HEK293 (cell line): ENCODE data around the gene TYMS.

Source experiments
- HOXD13 ChIP-seq: sonication (generic); formaldehyde crosslinking; IDR thresholded peaks from 2 replicates; pipeline ENCODE4 v1.8.0; 2022; ENCODE audit warnings: missing genetic modification reagents, borderline replicate concordance
- REST ChIP-seq: fragments of 450-650 bp; formaldehyde crosslinking; IDR thresholded peaks from 2 replicates; pipeline ENCODE4 v1.5.1; 2016; ENCODE audit warnings: missing biosample characterization, missing genetic modification characterization
- YY1 ChIP-seq: fragments of 450-650 bp; formaldehyde crosslinking; IDR thresholded peaks from 2 replicates; pipeline ENCODE4 v1.5.1; 2018; ENCODE audit warnings: missing biosample characterization, missing genetic modification characterization
- ZNF155 ChIP-seq: fragments of 450-650 bp; formaldehyde crosslinking; IDR thresholded peaks from 2 replicates; pipeline ENCODE4 v1.5.1; 2016; ENCODE audit warnings: missing biosample characterization, missing genetic modification characterization
- ZNF184 ChIP-seq: fragments of 450-650 bp; IDR thresholded peaks from 2 replicates; pipeline ENCODE4 v1.5.1; 2018; ENCODE audit warnings: missing biosample characterization, mild to moderate bottlenecking, missing genetic modification characterization
- ZNF274 ChIP-seq, 2 experiments: fragments of 200-500 bp in 1 of 2; fragments of 450-650 bp in 1 of 2; sonication (Bioruptor generic) in 1 of 2; formaldehyde crosslinking in 1 of 2; IDR thresholded peaks; 2 replicates each; pipeline versions ENCODE4 v1.5.1 to v1.6.1; 2014 to 2016; ENCODE audit warnings: borderline replicate concordance in 1 of 2, inconsistent platforms in 1 of 2, low read length in 1 of 2, missing biosample characterization in 1 of 2, missing genetic modification characterization in 1 of 2
- ZNF416 ChIP-seq: fragments of 450-650 bp; formaldehyde crosslinking; IDR thresholded peaks from 2 replicates; pipeline ENCODE4 v1.5.1; 2016; ENCODE audit warnings: missing biosample characterization, missing genetic modification characterization
- ZNF707 ChIP-seq: fragments of 450-650 bp; formaldehyde crosslinking; IDR thresholded peaks from 2 replicates; pipeline ENCODE4 v1.5.1; 2016; ENCODE audit warnings: missing biosample characterization, missing genetic modification characterization
- ZNF776 ChIP-seq: fragments of 450-650 bp; formaldehyde crosslinking; IDR thresholded peaks from 2 replicates; pipeline ENCODE4 v1.5.0; 2017; ENCODE audit warnings: missing biosample characterization, missing genetic modification characterization, borderline replicate concordance
- ZSCAN30 ChIP-seq: fragments of 450-650 bp; IDR thresholded peaks from 2 replicates; pipeline ENCODE4 v1.5.1; 2018; ENCODE audit warnings: missing biosample characterization, mild to moderate bottlenecking, missing genetic modification characterization, moderate library complexity

- TF ChIP-seq ZNF274 (IDR thresholded peaks at IDR 0.05; ENCODE audit: low read length) (no peak), ZNF274 (tag by site-specific recombination; IDR thresholded peaks at IDR 0.05; ENCODE audit: borderline replicate concordance) (no peak), ZNF416 (no peak), ZSCAN30 (no peak), REST (tag by site-specific recombination) (no peak), ZNF776 (tag by site-specific recombination) (no peak), HOXD13 (CRISPR knock-in tag) (no peak), ZNF184 (tag by site-specific recombination) (no peak), ZNF155 (tag by site-specific recombination) (no peak), ZNF707 (tag by site-specific recombination) (no peak), YY1 (tag by site-specific recombination) (no peak)
Measured at GRCh38 chr18:675307-675706, 17.9 kb downstream of the TYMS start.
